ENCODE data around the gene TGM3. TPM values are rescaled to one million over a fixed set of nuclear protein-coding genes. Genes with fewer than 3 reads are reported as not detected.

TGM3 gene
- polyA plus RNA-seq, 1 donor (not counting 4 experiments of a cell fraction or from before 2014, with no cell fraction given), result 0.08 TPM

DNA sequence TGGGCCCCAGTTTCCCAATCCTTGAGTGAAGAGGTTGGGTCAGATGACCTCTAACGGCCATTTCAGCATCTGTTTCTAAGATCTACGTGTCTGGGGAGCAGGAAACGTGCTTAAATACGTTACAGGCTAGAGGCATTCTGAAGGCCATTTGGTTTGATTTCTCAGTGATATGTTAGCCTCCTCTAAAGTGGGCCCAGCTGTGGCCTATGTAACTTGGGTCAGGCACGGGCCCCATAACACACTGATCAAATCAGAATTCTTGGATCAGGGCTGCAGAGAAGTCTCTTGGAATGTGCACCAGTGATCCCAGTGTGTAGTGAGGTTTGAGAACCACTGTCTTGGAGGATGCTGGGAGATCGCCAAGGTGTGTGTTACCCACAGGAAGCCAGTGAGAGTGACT lies 36.1 kb upstream of the TGM3 start:
- H3K9ac ChIP-seq (ENCODE audit: control insufficient read depth, extremely low read depth, insufficient read depth, low read length), result no peak overlapping the region
- H3K4me2 ChIP-seq (ENCODE audit: control insufficient read depth, extremely low read depth, insufficient read depth, low read depth, low read length), result no peak overlapping the region
- TF ChIP-seq EZH2 (IDR thresholded peaks at IDR 0.05; ENCODE audit: low read length), result no peak
- TF ChIP-seq, protein P1, sequence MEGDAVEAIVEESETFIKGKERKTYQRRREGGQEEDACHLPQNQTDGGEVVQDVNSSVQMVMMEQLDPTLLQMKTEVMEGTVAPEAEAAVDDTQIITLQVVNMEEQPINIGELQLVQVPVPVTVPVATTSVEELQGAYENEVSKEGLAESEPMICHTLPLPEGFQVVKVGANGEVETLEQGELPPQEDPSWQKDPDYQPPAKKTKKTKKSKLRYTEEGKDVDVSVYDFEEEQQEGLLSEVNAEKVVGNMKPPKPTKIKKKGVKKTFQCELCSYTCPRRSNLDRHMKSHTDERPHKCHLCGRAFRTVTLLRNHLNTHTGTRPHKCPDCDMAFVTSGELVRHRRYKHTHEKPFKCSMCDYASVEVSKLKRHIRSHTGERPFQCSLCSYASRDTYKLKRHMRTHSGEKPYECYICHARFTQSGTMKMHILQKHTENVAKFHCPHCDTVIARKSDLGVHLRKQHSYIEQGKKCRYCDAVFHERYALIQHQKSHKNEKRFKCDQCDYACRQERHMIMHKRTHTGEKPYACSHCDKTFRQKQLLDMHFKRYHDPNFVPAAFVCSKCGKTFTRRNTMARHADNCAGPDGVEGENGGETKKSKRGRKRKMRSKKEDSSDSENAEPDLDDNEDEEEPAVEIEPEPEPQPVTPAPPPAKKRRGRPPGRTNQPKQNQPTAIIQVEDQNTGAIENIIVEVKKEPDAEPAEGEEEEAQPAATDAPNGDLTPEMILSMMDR (optimal IDR thresholded peaks at IDR 0.05 in 1 of 3, IDR thresholded peaks at IDR 0.05 in 1 of 3, conservative IDR thresholded peaks at IDR 0.05 in 1 of 3; ENCODE audit: extremely low read depth in 1 of 3, insufficient read depth in 2 of 3, low read length in 3 of 3), result no peak
- no peak overlapping the region for H3K27ac ChIP-seq (ENCODE audit: control insufficient read depth, insufficient read depth, low read length)
- FAIRE-seq (no peak), DNase-seq (ENCODE audit: low read depth, low spot score) (no peak)
- H2AFZ ChIP-seq (ENCODE audit: control insufficient read depth, low read length), result peak overlapping the region; percentile 60
- no peaks in the 10 kb centered on the region for H4K20me1 ChIP-seq (ENCODE audit: control insufficient read depth, extremely low read depth, insufficient read depth, low read length)
- H3K27me3 ChIP-seq (ENCODE audit: control insufficient read depth, extremely low read depth, insufficient read depth, low read length), result no peaks in the 10 kb centered on the region
- no peaks in the 10 kb centered on the region for H3K79me2 ChIP-seq (ENCODE audit: control insufficient read depth, insufficient read depth, low read length)
- dilution Hi-C loops (cut with MboI; ENCODE audit: extremely low pct_ligation_motif_present, low sequenced_read_pairs), result no loop called here
- H3K36me3 ChIP-seq (ENCODE audit: control insufficient read depth in 2 of 2, extremely low read depth in 1 of 2, insufficient read depth in 2 of 2, low read length in 2 of 2), result no peaks in the 10 kb centered on the region
- peaks cover 6% of the 10 kb centered on the region for H3K4me1 ChIP-seq (ENCODE audit: control insufficient read depth, extremely low read depth, insufficient read depth, low read length)
- no peak overlapping the region for H3K4me3 ChIP-seq (ENCODE audit: control insufficient read depth in 2 of 3, extremely low read depth in 1 of 3, insufficient read depth in 2 of 3, low read depth in 1 of 3, low read length in 3 of 3)
- no peaks in the 10 kb centered on the region for H3K9me3 ChIP-seq (ENCODE audit: control insufficient read depth, low read depth, low read length)
- no peaks in the 10 kb centered on the region for H3K9me1 ChIP-seq (ENCODE audit: control insufficient read depth, extremely low read depth, insufficient read depth, low read length)

DNA sequence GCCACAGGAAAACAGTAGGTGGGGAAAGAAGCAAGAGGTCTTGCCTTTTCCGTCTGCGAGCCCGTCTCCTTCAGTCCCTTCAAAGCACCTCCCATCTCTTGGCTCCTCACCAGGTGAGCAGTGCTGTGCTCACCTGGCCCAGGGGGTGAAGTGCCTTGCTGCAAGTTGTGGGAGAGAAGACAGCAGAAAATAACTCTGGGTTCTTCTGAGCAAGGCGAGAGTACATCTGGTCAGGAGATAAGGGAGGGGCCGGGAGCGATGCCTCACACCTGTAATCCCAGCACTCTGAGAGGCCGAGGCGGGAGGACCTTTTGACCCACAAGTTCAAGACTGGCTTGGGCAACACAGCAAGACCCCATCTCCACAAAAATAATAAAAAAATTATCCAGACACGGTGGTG lies 35.6 kb upstream of the TGM3 start:
- Histone ChIP-seq H3K36me3 (ENCODE audit: control insufficient read depth in 2 of 2, extremely low read depth in 1 of 2, insufficient read depth in 2 of 2, low read length in 2 of 2) (no peaks in the 10 kb centered on the region), H3K4me3 (ENCODE audit: control insufficient read depth in 2 of 3, extremely low read depth in 1 of 3, insufficient read depth in 2 of 3, low read depth in 1 of 3, low read length in 3 of 3) (no peak overlapping the region), H3K27me3 (ENCODE audit: control insufficient read depth, extremely low read depth, insufficient read depth, low read length) (no peaks in the 10 kb centered on the region), H3K4me2 (ENCODE audit: control insufficient read depth, extremely low read depth, insufficient read depth, low read depth, low read length) (no peak overlapping the region), H3K79me2 (ENCODE audit: control insufficient read depth, insufficient read depth, low read length) (no peaks in the 10 kb centered on the region), H3K27ac (ENCODE audit: control insufficient read depth, insufficient read depth, low read length) (no peak overlapping the region), H4K20me1 (ENCODE audit: control insufficient read depth, extremely low read depth, insufficient read depth, low read length) (no peaks in the 10 kb centered on the region), H3K9ac (ENCODE audit: control insufficient read depth, extremely low read depth, insufficient read depth, low read length) (no peak overlapping the region), H3K4me1 (ENCODE audit: control insufficient read depth, extremely low read depth, insufficient read depth, low read length) (peaks cover 6% of the 10 kb centered on the region), H2AFZ (ENCODE audit: control insufficient read depth, low read length) (peak overlapping the region; percentile 60), H3K9me3 (ENCODE audit: control insufficient read depth, low read depth, low read length) (no peaks in the 10 kb centered on the region), H3K9me1 (ENCODE audit: control insufficient read depth, extremely low read depth, insufficient read depth, low read length) (no peaks in the 10 kb centered on the region)
- dilution Hi-C loops (cut with MboI; ENCODE audit: extremely low pct_ligation_motif_present, low sequenced_read_pairs), result no loop called here
- TF ChIP-seq, protein P1 (optimal IDR thresholded peaks at IDR 0.05 in 1 of 3, IDR thresholded peaks at IDR 0.05 in 1 of 3, conservative IDR thresholded peaks at IDR 0.05 in 1 of 3; ENCODE audit: extremely low read depth in 1 of 3, insufficient read depth in 2 of 3, low read length in 3 of 3), result no peak
- TF ChIP-seq EZH2 (IDR thresholded peaks at IDR 0.05; ENCODE audit: low read length), result no peak
- peak; percentile 62 for FAIRE-seq
- no peak for DNase-seq (ENCODE audit: low read depth, low spot score)
